ENCODE results near the gene SLC7A5. TPM values are rescaled to one million over a fixed set of nuclear protein-coding genes. Genes with fewer than 3 reads are reported as not detected.
A peak's percentile ranks its signal among the peaks of the same experiment; 100 is the strongest.
"Not testable (repeated sequence)": the region's sequence is repeated elsewhere in the genome, so short reads cannot be mapped to it uniquely, and the experiment has no call there.

Gene SLC7A5
- total RNA-seq, 1 experiment from 2014 or later = 190 TPM

DNA sequence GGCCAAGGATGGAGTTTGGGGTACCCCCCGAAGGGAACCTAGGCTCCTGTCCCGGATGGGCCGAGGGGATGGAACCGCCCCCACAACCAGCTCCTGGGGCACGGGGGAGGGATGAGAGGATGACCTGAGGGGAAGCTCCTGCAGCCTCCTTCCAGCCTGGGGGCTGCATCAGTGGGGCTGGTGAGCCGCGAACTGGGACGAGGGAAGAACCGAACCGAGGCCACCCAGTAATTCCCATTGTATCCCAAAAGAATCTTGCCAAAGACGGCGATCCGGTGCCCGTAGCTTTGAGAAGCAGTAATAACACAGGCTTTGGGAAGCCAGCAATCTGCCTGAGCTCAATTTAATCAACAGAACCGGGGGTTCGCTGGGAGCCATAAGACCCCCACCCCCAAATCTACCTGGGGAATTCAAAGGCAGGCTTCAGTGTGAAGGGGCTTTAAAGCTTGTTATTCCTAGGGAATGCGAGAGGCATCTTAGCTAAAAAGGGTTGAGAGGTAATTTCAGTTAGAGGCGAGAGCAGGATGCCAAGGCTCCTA, 641 bp upstream of the SLC7A5 start:
- DNase-seq (ENCODE audit: low read depth, low spot score); in situ Hi-C loops (cut with HindIII; ENCODE audit: low pct_unique_long_range_greater_than_20kb, low sequenced_read_pairs): not testable (repeated sequence)

- in situ Hi-C loops (cut with HindIII; ENCODE audit: low pct_unique_long_range_greater_than_20kb, low sequenced_read_pairs) = not testable (repeated sequence)
- peak; percentile 48 for DNase-seq (ENCODE audit: low read depth, low spot score)
These were observed 865 bp downstream of the SLC7A5 start for GRCh38 chr16:87868254-87869029.

DNA sequence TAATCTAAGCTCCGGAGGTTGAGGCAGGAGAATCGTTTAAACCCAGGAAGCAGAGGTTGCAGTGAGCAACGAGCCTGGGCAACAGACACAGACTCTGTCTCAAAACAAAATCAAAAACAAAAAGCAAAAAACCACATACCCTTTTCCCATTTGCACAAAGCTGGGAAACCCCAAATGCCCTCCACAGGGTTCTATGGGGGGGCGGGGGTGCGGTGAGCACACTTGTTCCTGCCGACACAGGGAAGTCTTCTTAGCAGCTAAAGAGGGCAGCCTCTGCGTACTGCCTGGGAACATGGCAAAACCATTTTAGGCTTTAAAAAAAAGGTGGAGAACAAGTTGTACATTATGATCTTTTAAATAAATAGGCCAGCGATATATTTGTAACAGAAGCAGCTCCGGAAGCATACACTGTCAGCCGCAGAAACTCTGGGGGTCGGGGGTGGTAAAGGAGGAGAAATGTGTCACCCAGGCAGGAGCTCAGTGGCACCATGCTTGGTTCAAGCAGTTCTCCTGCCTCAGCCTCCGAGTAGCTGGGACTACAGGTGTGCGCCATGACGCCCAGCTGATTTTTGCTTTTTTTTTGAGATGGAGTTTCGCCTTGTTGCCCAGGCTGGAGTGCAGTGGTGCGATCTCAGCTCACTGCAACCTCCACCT, 3.3 kb downstream of the SLC7A5 start:
- not testable (repeated sequence) for DNase-seq (ENCODE audit: low read depth, low spot score)

GRCh38 chr16:87864331-87864989, 4.8 kb downstream of the SLC7A5 start:
- in situ Hi-C loops (cut with HindIII; ENCODE audit: low pct_unique_long_range_greater_than_20kb, low sequenced_read_pairs) = no loop called here
- DNase-seq (ENCODE audit: low read depth, low spot score) = no peak

More for the DNA sequence above, 3.3 kb downstream of the SLC7A5 start:
- in situ Hi-C loops (cut with HindIII; ENCODE audit: low pct_unique_long_range_greater_than_20kb, low sequenced_read_pairs) = not testable (repeated sequence)

DNA sequence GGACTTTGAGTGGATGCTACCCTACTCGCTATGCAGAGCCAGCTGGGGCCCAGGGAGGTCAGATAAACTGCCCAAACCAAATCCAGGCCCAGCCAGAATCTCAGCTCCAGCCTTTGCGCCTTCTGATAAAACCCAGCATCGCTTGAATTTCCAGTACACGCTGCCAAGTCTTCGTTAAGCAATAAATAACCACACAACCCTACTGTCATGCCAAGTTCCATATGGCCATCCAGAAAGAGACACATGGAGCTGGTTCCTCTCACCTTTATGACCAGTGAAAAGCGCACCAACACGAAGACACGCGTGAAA, 6.0 kb downstream of the SLC7A5 start:
- in situ Hi-C loops (cut with HindIII; ENCODE audit: low pct_unique_long_range_greater_than_20kb, low sequenced_read_pairs); DNase-seq (ENCODE audit: low read depth, low spot score): not testable (repeated sequence)

GRCh38 chr16:87862597-87863326, 6.5 kb downstream of the SLC7A5 start:
- in situ Hi-C loops (cut with HindIII; ENCODE audit: low pct_unique_long_range_greater_than_20kb, low sequenced_read_pairs); DNase-seq (ENCODE audit: low read depth, low spot score): not testable (repeated sequence)

- in situ Hi-C loops (cut with HindIII; ENCODE audit: low pct_unique_long_range_greater_than_20kb, low sequenced_read_pairs) = not testable (repeated sequence)
- DNase-seq (ENCODE audit: low read depth, low spot score) = peak; percentile 69
These were observed 7.8 kb downstream of the SLC7A5 start for GRCh38 chr16:87861300-87862099.

DNA sequence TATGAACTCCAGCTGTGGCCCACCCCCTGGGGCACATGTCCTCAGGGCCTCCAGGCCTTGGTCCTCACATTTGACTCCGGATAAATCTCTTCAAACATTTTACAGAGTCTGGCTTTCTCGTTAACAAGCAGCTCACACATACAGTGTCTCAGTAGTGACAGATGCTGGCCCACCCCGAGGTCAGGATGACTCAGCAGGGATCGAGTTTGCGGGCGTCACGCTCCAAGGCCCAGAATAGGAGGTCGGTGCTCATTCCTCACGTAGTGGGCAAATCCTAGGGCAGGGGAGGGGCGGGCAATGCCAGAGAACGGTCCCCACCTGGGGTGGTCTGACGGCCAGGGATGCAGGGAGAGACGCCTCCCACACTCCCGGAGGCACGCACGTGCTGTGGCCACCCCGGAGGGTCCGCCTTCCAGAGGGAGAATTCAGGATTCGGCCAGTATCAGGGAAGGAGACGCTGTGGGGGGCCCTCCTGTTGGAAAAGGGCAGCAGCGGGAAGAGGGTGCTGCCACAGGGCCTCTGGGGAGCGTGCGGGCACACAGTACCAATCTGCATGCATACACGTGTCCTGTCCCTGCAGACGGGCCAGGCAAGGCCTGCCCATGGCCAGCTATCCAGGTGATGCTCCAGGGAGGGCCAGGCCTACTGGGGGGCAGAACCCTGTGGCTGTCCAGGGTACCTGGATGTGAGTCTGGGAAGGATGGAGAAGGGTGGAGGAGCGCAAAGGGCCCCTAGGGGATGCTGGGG, 8.6 kb downstream of the SLC7A5 start:
- DNase-seq (ENCODE audit: low read depth, low spot score) = peak; percentile 46
- in situ Hi-C loops (cut with HindIII; ENCODE audit: low pct_unique_long_range_greater_than_20kb, low sequenced_read_pairs) = no loop called here

DNA sequence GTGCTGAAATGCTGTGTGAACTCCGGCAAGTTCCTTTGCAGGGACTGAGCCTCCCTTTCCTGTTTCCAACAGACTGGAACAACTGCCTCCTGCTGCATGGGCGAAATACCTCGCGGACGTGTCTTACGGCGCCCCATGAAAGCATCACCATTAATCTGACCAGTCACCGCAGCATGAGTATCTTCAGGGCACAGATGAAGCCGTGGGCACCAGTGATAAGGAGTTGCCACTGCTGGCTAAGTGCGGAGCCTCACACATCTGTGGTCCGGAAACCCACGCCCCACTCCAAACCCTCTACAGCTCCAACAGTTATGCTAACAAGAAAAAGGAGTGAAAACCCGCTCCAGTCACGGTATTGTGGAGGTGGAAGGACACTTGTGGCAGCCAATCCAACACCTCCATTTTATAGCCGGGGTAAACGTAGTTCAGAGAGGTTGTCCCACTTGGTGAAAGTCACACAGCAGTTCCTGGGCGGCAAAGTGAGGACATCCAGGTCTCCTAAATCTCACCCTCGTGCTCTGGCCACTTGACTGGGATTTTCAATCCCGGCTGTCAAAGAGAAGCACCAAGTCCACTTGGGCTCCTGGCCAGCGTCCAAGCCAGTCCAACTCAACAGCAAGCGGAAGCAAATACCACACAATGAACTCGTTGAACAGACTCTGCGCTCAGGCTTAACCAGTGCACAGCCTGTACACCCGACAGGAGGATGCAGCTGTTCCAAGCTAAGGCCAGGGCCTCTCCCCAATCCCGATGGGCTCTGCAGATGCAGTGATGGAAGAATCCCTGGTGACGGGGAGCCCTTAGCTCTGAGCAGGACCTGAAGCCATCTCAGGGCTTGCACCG, 10.9 kb downstream of the SLC7A5 start:
- in situ Hi-C loops (cut with HindIII; ENCODE audit: low pct_unique_long_range_greater_than_20kb, low sequenced_read_pairs) = not testable (repeated sequence)
- DNase-seq (ENCODE audit: low read depth, low spot score) = peak; percentile 45

DNA sequence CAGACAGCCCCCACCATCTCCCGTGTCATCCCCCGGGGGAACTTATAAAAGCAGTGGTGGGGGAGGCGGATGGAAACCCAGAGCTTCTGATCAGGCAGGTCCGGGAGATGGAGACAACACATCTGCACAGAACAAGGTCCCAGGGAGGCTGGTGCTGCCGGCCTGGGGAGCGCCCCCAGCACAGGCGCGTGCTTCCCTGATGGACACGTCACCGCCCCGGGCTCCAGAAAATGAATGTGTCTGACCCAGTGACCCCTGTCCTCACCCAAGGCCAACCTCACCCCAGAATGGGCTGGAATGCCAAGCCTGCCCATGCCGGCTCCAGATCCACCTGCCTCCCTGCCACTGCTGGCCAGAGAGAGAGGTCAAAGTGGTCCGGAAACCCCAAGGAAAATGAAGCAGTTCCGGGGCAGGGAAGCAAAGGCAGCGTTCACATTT, 12.5 kb downstream of the SLC7A5 start:
- no peak for DNase-seq (ENCODE audit: low read depth, low spot score)
- in situ Hi-C loops (cut with HindIII; ENCODE audit: low pct_unique_long_range_greater_than_20kb, low sequenced_read_pairs) = no loop called here

DNA sequence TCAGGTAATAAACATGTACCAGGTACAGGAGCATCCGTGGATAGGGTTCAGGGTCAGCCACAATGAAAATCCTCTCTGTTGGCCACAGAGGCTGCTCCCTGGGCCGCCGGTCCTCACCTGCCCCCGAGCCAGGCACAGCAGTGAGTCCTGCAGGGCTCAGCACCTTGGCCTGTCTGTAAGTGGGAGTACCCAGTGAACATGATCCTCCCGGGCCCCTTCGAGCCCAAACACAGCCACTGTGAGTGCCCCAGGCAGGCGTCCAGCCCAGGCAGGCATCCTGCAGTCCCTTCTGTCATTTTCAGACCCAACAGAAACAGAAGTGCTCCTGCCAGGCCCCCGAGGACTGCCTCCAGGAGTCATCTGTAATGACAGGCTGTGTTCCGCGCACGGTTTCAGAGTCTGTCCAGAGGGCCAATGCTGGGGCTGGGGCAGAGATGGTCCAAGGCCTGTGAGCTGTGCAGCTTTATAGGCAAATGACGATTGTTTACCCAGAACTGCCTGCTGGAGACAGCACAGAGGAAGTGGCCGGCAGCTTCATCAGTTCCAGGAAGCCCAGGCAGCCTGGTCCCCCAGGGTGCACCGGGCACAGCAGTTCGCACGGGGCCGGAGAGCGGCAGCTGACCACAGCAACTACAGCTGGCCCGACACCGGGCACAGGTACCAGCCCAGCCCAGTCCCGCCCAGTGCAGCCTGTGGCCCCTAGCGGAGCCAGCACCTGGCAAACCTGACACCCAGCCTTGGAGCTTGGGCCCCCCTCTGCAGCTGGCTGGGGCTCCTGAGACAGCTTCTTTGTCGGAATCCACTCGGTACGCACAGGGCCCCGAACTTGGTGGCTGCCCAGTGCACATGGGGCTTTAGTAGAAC, 13.2 kb downstream of the SLC7A5 start:
- peak; percentile 40 for DNase-seq (ENCODE audit: low read depth, low spot score)
- in situ Hi-C loops (cut with HindIII; ENCODE audit: low pct_unique_long_range_greater_than_20kb, low sequenced_read_pairs) = no loop called here

- in situ Hi-C loops (cut with HindIII; ENCODE audit: low pct_unique_long_range_greater_than_20kb, low sequenced_read_pairs) = no loop called here
- no peak for DNase-seq (ENCODE audit: low read depth, low spot score)
These were observed 14.2 kb downstream of the SLC7A5 start for GRCh38 chr16:87854907-87855683.

GRCh38 chr16:87854053-87854906, 15.0 kb downstream of the SLC7A5 start:
- in situ Hi-C loops (cut with HindIII; ENCODE audit: low pct_unique_long_range_greater_than_20kb, low sequenced_read_pairs) = no loop called here
- peak; percentile 98 for DNase-seq (ENCODE audit: low read depth, low spot score)
